Neuronal stem cell (in vitro differentiated cells): ENCODE data around the gene RANBP1.

Source experiments
- DNase-seq: peaks from one replicate; pipeline ENCODE4 v3.0.0-alpha.2; 2013; ENCODE audit warnings: low spot score
- H2AFZ ChIP-seq: one replicate; pipeline ENCODE4 v1.6.1; 2013; ENCODE audit warnings: mild to moderate bottlenecking, low read length, inconsistent platforms
- H2AK5ac ChIP-seq: 2 replicates; pipeline ENCODE4 v1.6.1; 2013; ENCODE audit warnings: low read depth, mild to moderate bottlenecking, inconsistent platforms, low read length, moderate library complexity, mixed read lengths
- H2BK120ac ChIP-seq: 2 replicates; pipeline ENCODE4 v1.6.1; 2013; ENCODE audit warnings: low read depth, mild to moderate bottlenecking, inconsistent platforms, low read length, moderate library complexity, mixed read lengths
- H2BK12ac ChIP-seq: one replicate; pipeline ENCODE4 v1.6.1; 2013; ENCODE audit warnings: low read length, inconsistent platforms
- H2BK15ac ChIP-seq: 2 replicates; pipeline ENCODE4 v1.6.1; 2013; ENCODE audit warnings: mild to moderate bottlenecking, low read length, inconsistent platforms, mixed read lengths
- H2BK5ac ChIP-seq: one replicate; pipeline ENCODE4 v1.6.1; 2013; ENCODE audit warnings: inconsistent platforms, mild to moderate bottlenecking, low read length, moderate library complexity
- H3K14ac ChIP-seq: one replicate; pipeline ENCODE4 v1.6.1; 2013; ENCODE audit warnings: low read length, inconsistent platforms
- H3K18ac ChIP-seq: 2 replicates; pipeline ENCODE4 v1.6.1; 2013; ENCODE audit warnings: low read length, inconsistent platforms
- H3K23ac ChIP-seq: 2 replicates; pipeline ENCODE4 v1.6.1; 2013; ENCODE audit warnings: low read depth, mild to moderate bottlenecking, mixed read lengths, low read length, inconsistent platforms; ENCODE audit not compliant: poor library complexity
- H3K27ac ChIP-seq: replicated peaks from 3 replicates; pipeline ENCODE4 v1.5.1; 2013; ENCODE audit warnings: low read length, inconsistent platforms
- H3K27me3 ChIP-seq, 3 experiments: 2 replicates each; pipeline ENCODE4 v1.6.1; 2013; ENCODE audit warnings: low read length in 3 of 3, mild to moderate bottlenecking in 2 of 3, inconsistent platforms in 1 of 3, low read depth in 1 of 3, mixed read lengths in 1 of 3, moderate library complexity in 1 of 3; ENCODE audit not compliant: control insufficient read depth in 3 of 3, insufficient read depth in 3 of 3
- H3K36me3 ChIP-seq, 2 donors: replicated peaks in 1 of 2; 2 replicates each; pipeline ENCODE4 v1.6.1; 2013; ENCODE audit warnings: low read length in 2 of 2; ENCODE audit not compliant: control insufficient read depth in 2 of 2, insufficient read depth in 2 of 2
- H3K4ac ChIP-seq: 2 replicates; pipeline ENCODE4 v1.6.1; 2013; ENCODE audit warnings: inconsistent platforms, mild to moderate bottlenecking, low read length, moderate library complexity
- H3K4me1 ChIP-seq, 2 donors: 1 replicate in 1 of 2; 2 replicates in 1 of 2; pipeline ENCODE4 v1.6.1; 2013; ENCODE audit warnings: low read length in 2 of 2, low read depth in 1 of 2; ENCODE audit not compliant: control insufficient read depth in 2 of 2, insufficient read depth in 1 of 2
- H3K4me2 ChIP-seq: one replicate; pipeline ENCODE4 v1.6.1; 2013; ENCODE audit warnings: mild to moderate bottlenecking, low read length, inconsistent platforms; ENCODE audit not compliant: insufficient read depth, poor library complexity, severe bottlenecking
- H3K4me3 ChIP-seq, 2 donors: 2 replicates each; pipeline ENCODE4 v1.5.1; 2013; ENCODE audit warnings: low read length in 2 of 2, mild to moderate bottlenecking in 2 of 2, inconsistent platforms in 1 of 2, moderate library complexity in 1 of 2
- H3K79me1 ChIP-seq: one replicate; pipeline ENCODE4 v1.6.1; 2013; ENCODE audit warnings: low read depth, mild to moderate bottlenecking, inconsistent platforms, low read length, moderate library complexity
- H3K9ac ChIP-seq: one replicate; pipeline ENCODE4 v1.6.1; 2013; ENCODE audit warnings: mild to moderate bottlenecking, low read depth, low read length, inconsistent platforms; ENCODE audit not compliant: poor library complexity
- H3K9me3 ChIP-seq, 2 donors: replicated peaks in 1 of 2; 2 replicates each; pipeline versions ENCODE3 to v1.6.1; 2013; ENCODE audit warnings: low read length in 2 of 2, mild to moderate bottlenecking in 2 of 2, inconsistent platforms in 1 of 2, low read depth in 1 of 2, mixed read lengths in 1 of 2, moderate library complexity in 1 of 2; ENCODE audit not compliant: control insufficient read depth in 2 of 2, insufficient read depth in 1 of 2
- H4K8ac ChIP-seq: one replicate; pipeline ENCODE4 v1.6.1; 2013; ENCODE audit warnings: low read depth, mild to moderate bottlenecking, inconsistent platforms, low read length, moderate library complexity
- H4K91ac ChIP-seq: one replicate; pipeline ENCODE4 v1.6.1; 2013; ENCODE audit warnings: low read length, low read depth, mild to moderate bottlenecking, inconsistent platforms; ENCODE audit not compliant: poor library complexity
- WGBS, 2 donors: extraction: QIAGEN DNeasy Blood & Tissue Kit; methylation state at CpG; one replicate each; pipeline ENCODE4 v1.1.7; 2013; ENCODE audit warnings: missing lambda C conversion rate in 2 of 2, mixed read lengths in 1 of 2; ENCODE audit not compliant: insufficient read length in 2 of 2, insufficient replicate concordance in 1 of 2; ENCODE audit errors: extremely low coverage in 2 of 2; 5-methylcytosine and 5-hydroxymethylcytosine counted together

RANBP1 gene

DNA sequence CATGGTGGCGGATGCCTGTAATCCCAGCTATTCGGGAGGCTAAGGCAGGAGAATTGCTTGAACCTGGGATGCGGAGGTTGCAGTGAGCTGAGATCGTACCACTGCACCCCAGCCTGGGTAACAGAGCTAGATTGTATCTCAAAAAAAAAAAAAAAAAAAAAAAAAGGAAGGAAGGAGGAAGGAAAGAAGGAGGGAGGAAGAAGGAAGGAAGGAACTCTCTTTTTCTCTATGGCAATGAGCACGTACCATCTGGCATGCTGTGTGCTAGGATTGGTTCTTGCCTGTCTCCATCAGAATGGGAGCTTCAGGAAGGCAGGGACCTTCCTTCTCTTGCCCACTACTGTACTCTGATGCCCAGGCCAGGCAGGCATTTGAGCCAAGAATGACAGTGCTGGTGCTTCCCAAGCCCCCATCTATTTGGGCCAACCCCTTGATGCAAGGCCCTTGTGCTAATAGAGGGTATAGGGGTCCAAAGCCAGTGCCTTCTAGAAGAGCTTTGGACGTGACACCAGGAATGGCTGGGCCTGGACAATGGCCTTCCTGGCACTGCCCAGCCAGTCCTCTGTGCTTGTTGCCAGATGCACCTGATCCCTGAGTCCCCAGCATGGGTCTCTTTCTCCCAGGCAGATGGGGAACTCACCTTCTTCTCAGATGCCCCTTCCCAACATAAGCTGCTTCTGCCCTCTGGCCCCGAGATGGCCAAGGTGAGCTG, 46.4 kb upstream of the RANBP1 start:
- no peak overlapping the region for H3K27ac ChIP-seq
- H3K36me3 ChIP-seq = peaks cover 0 to 4% of the 10 kb centered on the region in 2 donors
- H3K27me3 ChIP-seq = no peaks in the 10 kb centered on the region
- no peak overlapping the region for H2BK5ac ChIP-seq
- H3K9ac ChIP-seq = no peak overlapping the region
- no peak overlapping the region for H3K18ac ChIP-seq
- WGBS, 2 donors = no CpG with 5 or more reads among the region's 7 CpGs
- H3K79me1 ChIP-seq = no peaks in the 10 kb centered on the region
- H4K8ac ChIP-seq = no peak overlapping the region
- no peak overlapping the region for H3K4me3 ChIP-seq
- H2AFZ ChIP-seq = no peak overlapping the region
- no peak for DNase-seq
- H4K91ac ChIP-seq = no peak overlapping the region
- H2BK12ac ChIP-seq = no peak overlapping the region
- no peak overlapping the region for H2BK120ac ChIP-seq
- H2AK5ac ChIP-seq = no peak overlapping the region
- H3K4ac ChIP-seq = no peak overlapping the region
- no peaks in the 10 kb centered on the region for H3K4me1 ChIP-seq
- no peak overlapping the region for H3K23ac ChIP-seq
- H3K14ac ChIP-seq = peak overlapping the region; percentile 39
- no peak overlapping the region for H2BK15ac ChIP-seq
- no peaks in the 10 kb centered on the region for H3K9me3 ChIP-seq
- no peak overlapping the region for H3K4me2 ChIP-seq

DNA sequence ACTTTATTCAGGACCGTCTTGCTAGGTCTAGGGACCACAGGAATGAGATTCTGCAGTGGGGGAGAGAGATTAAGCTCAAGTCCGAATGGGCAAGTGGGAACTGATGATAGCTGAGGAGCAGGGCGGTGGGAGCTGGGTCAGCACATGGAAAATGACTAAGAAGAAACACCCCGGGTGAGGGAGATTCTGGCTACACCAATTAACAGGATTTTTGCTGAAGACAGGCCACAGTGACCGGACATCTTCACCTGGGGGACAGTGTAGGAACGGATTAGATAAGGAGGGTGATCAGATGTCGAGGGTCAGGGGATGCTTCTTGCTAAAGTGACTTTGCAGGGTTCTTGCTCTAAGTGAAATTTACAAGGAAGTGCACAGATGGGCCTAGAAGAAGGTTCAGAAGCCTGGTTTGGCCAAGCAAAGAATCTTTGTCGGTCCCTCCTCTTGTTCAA, 44.4 kb upstream of the RANBP1 start:
- Histone ChIP-seq H3K27me3 (no peaks in the 10 kb centered on the region), H3K23ac (no peak overlapping the region), H3K18ac (no peak overlapping the region), H2BK5ac (no peak overlapping the region), H4K8ac (no peak overlapping the region), H3K14ac (no peak overlapping the region), H2AFZ (no peak overlapping the region), H2BK15ac (no peak overlapping the region), H3K27ac (no peak overlapping the region), H2BK120ac (no peak overlapping the region), H3K4me3 (no peak overlapping the region), H2AK5ac (no peak overlapping the region), H3K9ac (no peak overlapping the region), H3K4ac (no peak overlapping the region), H3K9me3 (no peaks in the 10 kb centered on the region), H2BK12ac (no peak overlapping the region), H3K4me1 (peaks cover 0 to 2% of the 10 kb centered on the region in 2 donors), H3K36me3 (no peaks in the 10 kb centered on the region), H3K4me2 (no peak overlapping the region), H3K79me1 (no peaks in the 10 kb centered on the region), H4K91ac (no peak overlapping the region)
- no peak for DNase-seq
- WGBS, 2 donors = no CpG with 5 or more reads among the region's 8 CpGs

DNA sequence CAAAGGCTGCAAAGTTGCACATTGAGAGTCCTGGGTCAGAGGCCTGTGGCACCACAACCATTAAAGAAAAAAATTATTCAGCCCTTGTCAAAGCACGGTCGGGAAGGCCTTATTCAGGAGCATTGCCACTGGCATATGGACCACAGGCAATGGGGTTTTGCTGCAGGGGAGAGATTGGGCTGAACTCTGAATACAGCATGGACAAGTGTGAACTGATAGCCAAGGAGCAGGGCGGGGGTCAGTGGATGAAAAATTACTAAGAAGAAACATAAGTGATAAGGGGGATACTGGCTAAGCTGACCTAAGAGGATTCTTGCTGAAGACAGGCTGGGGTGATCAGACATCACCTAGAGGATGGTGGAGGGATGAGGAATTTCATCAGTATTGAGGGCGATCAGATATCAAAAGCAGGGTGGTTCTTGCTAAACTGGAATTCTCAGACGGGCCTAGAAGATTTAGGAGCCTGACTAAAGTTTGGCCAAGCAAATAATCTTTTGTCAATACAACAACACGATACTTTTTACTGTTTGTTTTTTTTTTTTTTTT, 39.2 kb upstream of the RANBP1 start:
- no peak overlapping the region for H2BK5ac ChIP-seq
- H3K18ac ChIP-seq = no peak overlapping the region
- no peak overlapping the region for H3K4ac ChIP-seq
- H2AFZ ChIP-seq = peak overlapping the region; percentile 81
- no peak for DNase-seq
- H2BK12ac ChIP-seq = no peak overlapping the region
- no peaks in the 10 kb centered on the region for H3K27me3 ChIP-seq
- WGBS, 2 donors = no CpG with 5 or more reads among the region's 6 CpGs
- H4K91ac ChIP-seq = no peak overlapping the region
- no peak overlapping the region for H4K8ac ChIP-seq
- H3K27ac ChIP-seq = no peak overlapping the region
- no peaks in the 10 kb centered on the region for H3K9me3 ChIP-seq
- H3K4me3 ChIP-seq = no peak overlapping the region
- H3K4me1 ChIP-seq = peaks cover 6 to 9% of the 10 kb centered on the region in 2 donors
- H3K36me3 ChIP-seq = peaks cover 0 to 5% of the 10 kb centered on the region in 2 donors
- H2AK5ac ChIP-seq = no peak overlapping the region
- H2BK120ac ChIP-seq = no peak overlapping the region
- H3K14ac ChIP-seq = no peak overlapping the region
- H3K79me1 ChIP-seq = peaks cover 2% of the 10 kb centered on the region
- no peak overlapping the region for H3K4me2 ChIP-seq
- H2BK15ac ChIP-seq = no peak overlapping the region
- no peak overlapping the region for H3K9ac ChIP-seq
- no peak overlapping the region for H3K23ac ChIP-seq

DNA sequence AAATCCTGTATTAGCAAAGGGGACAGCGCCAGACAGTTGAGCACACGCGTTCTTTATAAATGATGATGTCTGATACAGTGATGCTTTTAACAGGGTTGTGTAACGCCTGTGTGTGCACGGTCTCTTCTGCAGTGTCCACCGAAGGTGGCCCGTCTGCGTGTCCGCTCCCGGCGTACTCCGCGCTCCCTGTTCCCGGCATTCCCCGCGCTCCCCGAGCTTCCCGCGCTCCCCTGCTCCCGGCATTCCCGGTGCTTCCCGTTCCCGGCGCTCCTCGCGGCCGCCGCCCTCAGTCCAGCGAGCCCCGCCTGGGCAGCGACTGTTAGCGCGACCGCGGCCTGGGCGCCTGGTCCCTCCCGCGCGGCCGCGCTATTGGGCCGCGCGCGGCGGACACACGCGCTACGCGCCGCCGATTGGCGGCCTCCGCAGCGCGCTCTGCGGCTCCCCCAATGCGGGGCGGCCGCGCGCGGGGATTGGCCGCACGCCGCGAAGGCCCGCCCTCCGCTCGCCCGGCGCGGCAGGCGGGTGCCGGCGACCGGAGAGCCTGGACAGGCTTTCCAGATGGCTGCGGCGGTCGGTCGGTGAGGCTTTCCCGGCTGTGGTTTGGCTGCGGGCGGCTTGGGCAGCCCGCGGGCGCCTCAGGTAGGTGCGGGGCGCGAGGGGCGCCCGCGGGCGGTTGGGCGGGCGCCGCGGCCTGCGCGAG, 36.0 kb upstream of the RANBP1 start, which contains the start of gene DGCR8:
TSS of gene DGCR8 (plus strand) at position 497 of the 700 bp plus-strand sequence. CDS start 5,723 bp downstream, outside the sequence.
- H3K9ac ChIP-seq = peak within 1 kb of the TSS; percentile 93
- H3K36me3 ChIP-seq = peaks cover 5 to 37% of the 10 kb centered on the region in 2 donors
- peak; percentile 92 for DNase-seq
- H3K4ac ChIP-seq = no peak within 1 kb of the TSS
- no peak within 1 kb of the TSS for H2BK120ac ChIP-seq
- no peak within 1 kb of the TSS for H4K8ac ChIP-seq
- H3K4me1 ChIP-seq = peaks cover 20 to 21% of the 10 kb centered on the region in 2 donors
- H2AFZ ChIP-seq = peak within 1 kb of the TSS; percentile 84
- no peak within 1 kb of the TSS for H2BK15ac ChIP-seq
- peak within 1 kb of the TSS; percentile 95 for H3K27ac ChIP-seq
- H4K91ac ChIP-seq = no peak within 1 kb of the TSS
- no peak within 1 kb of the TSS for H2BK12ac ChIP-seq
- WGBS, 2 donors = no CpG with 5 or more reads among the region's 100 CpGs
- peak within 1 kb of the TSS; percentile 82 for H3K4me2 ChIP-seq
- no peaks in the 10 kb centered on the region for H3K9me3 ChIP-seq
- peak within 1 kb of the TSS; percentile 25 for H3K14ac ChIP-seq
- peak within 1 kb of the TSS; percentile 58 to 91 for H3K4me3 ChIP-seq
- peaks cover 10% of the 10 kb centered on the region for H3K79me1 ChIP-seq
- peak within 1 kb of the TSS; percentile 30 for H2BK5ac ChIP-seq
- peak within 1 kb of the TSS; percentile 89 for H3K18ac ChIP-seq
- no peaks in the 10 kb centered on the region for H3K27me3 ChIP-seq
- H3K23ac ChIP-seq = peak within 1 kb of the TSS; percentile 98
- peak within 1 kb of the TSS; percentile 33 for H2AK5ac ChIP-seq
